ENCODE measurements around the gene TSC22D2. TPM values are rescaled to one million over a fixed set of nuclear protein-coding genes. Genes with fewer than 3 reads are reported as not detected.
"Not testable (repeated sequence)": the region's sequence is repeated elsewhere in the genome, so short reads cannot be mapped to it uniquely, and the experiment has no call there.

The TSC22D2 gene
- total RNA-seq, 2 experiments from 2014 or later: 47.3 to 49.3 TPM

GRCh38 chr3:150497956-150498355 lies 89.9 kb downstream of the TSC22D2 start:
- TF ChIP-seq CTCF (IDR thresholded peaks at IDR 0.05): no peak
- Mint-ChIP-seq H3K9me3 (no peaks in the 10 kb centered on the region), H3K36me3 (ENCODE audit: low read depth) (no peaks in the 10 kb centered on the region), H3K27ac (no peak overlapping the region), H3K4me1 (ENCODE audit: low read depth) (no peaks in the 10 kb centered on the region), H3K4me3 (no peak overlapping the region), H3K27me3 (no peaks in the 10 kb centered on the region)
- Histone ChIP-seq H3K36me3 (ENCODE audit: insufficient read depth, low read length) (no peaks in the 10 kb centered on the region), H3K4me3 (ENCODE audit: low read length) (no peak overlapping the region), H3K27ac (ENCODE audit: low read depth in 1 of 2, low read length in 2 of 2) (no peak overlapping the region), H3K27me3 (ENCODE audit: control insufficient read depth in 1 of 2, insufficient read depth in 2 of 2, low read length in 2 of 2) (no peaks in the 10 kb centered on the region), H3K4me1 (ENCODE audit: insufficient read depth, low read length) (no peaks in the 10 kb centered on the region), H3K9me3 (ENCODE audit: control insufficient read depth in 1 of 2, insufficient read depth in 1 of 2, low read length in 2 of 2) (peaks cover 0 to 12% of the 10 kb centered on the region in 2 experiments)
- CTCF ChIA-PET: interaction anchor here (0.6 kb wide), 1 partner anchor 204 kb away, joined by 3 read pairs; no protein-coding TSS in a partner anchor
- intact Hi-C loops (cut with DNase I, micrococcal nuclease): loop anchor here in 1 of 2 experiments (5.0 kb wide), 1 partner anchor 526 kb away; the partner anchor contains the start of gene PFN2
- ATAC-seq (ENCODE audit: poor library complexity): no peak
- no peak for DNase-seq
- POLR2A ChIA-PET: no interaction called here

GRCh38 chr3:150500960-150501359 lies 92.9 kb downstream of the TSC22D2 start:
- H3K4me1 Mint-ChIP-seq (ENCODE audit: low read depth); H3K4me1 ChIP-seq (ENCODE audit: insufficient read depth, low read length); DNase-seq; intact Hi-C loops (cut with DNase I, micrococcal nuclease); H3K36me3 Mint-ChIP-seq (ENCODE audit: low read depth); H3K4me3 Mint-ChIP-seq; CTCF ChIA-PET; H3K27me3 ChIP-seq (ENCODE audit: control insufficient read depth in 1 of 2, insufficient read depth in 2 of 2, low read length in 2 of 2); H3K4me3 ChIP-seq (ENCODE audit: low read length); H3K9me3 Mint-ChIP-seq; H3K27ac ChIP-seq (ENCODE audit: low read depth in 1 of 2, low read length in 2 of 2); H3K36me3 ChIP-seq (ENCODE audit: insufficient read depth, low read length); ATAC-seq (ENCODE audit: poor library complexity); H3K27ac Mint-ChIP-seq; POLR2A ChIA-PET: not testable (repeated sequence)
- peaks cover 0 to 12% of the 10 kb centered on the region in 2 experiments for H3K9me3 ChIP-seq (ENCODE audit: control insufficient read depth in 1 of 2, insufficient read depth in 1 of 2, low read length in 2 of 2)
- peaks cover 11% of the 10 kb centered on the region for H3K27me3 Mint-ChIP-seq

GRCh38 chr3:150503402-150504099 lies 95.5 kb downstream of the TSC22D2 start:
- TF ChIP-seq CTCF (IDR thresholded peaks at IDR 0.05): no peak
- DNase-seq (no peak), ATAC-seq (ENCODE audit: poor library complexity) (no peak)
- intact Hi-C loops (cut with DNase I, micrococcal nuclease): no loop called here
- peaks cover 0 to 12% of the 10 kb centered on the region in 2 experiments for H3K9me3 ChIP-seq (ENCODE audit: control insufficient read depth in 1 of 2, insufficient read depth in 1 of 2, low read length in 2 of 2)
- H3K36me3 ChIP-seq (ENCODE audit: insufficient read depth, low read length): no peaks in the 10 kb centered on the region
- peaks cover 0 to 8% of the 10 kb centered on the region in 2 experiments for H3K27me3 ChIP-seq (ENCODE audit: control insufficient read depth in 1 of 2, insufficient read depth in 2 of 2, low read length in 2 of 2)
- H3K4me3 ChIP-seq (ENCODE audit: low read length): no peak overlapping the region
- H3K27me3 Mint-ChIP-seq: peaks cover 15% of the 10 kb centered on the region
- no peaks in the 10 kb centered on the region for H3K4me1 Mint-ChIP-seq (ENCODE audit: low read depth)
- no peaks in the 10 kb centered on the region for H3K36me3 Mint-ChIP-seq (ENCODE audit: low read depth)
- H3K4me3 Mint-ChIP-seq: no peak overlapping the region
- H3K27ac Mint-ChIP-seq: no peak overlapping the region
- no peak overlapping the region for H3K27ac ChIP-seq (ENCODE audit: low read depth in 1 of 2, low read length in 2 of 2)
- POLR2A ChIA-PET: no interaction called here
- no peaks in the 10 kb centered on the region for H3K4me1 ChIP-seq (ENCODE audit: insufficient read depth, low read length)
- no peaks in the 10 kb centered on the region for H3K9me3 Mint-ChIP-seq
- CTCF ChIA-PET: no interaction called here

GRCh38 chr3:150504483-150504882 lies 96.4 kb downstream of the TSC22D2 start:
- Histone ChIP-seq H3K4me1 (ENCODE audit: insufficient read depth, low read length) (no peaks in the 10 kb centered on the region), H3K27ac (ENCODE audit: low read depth in 1 of 2, low read length in 2 of 2) (no peak overlapping the region), H3K27me3 (ENCODE audit: control insufficient read depth in 1 of 2, insufficient read depth in 2 of 2, low read length in 2 of 2) (peaks cover 0 to 8% of the 10 kb centered on the region in 2 experiments), H3K4me3 (ENCODE audit: low read length) (no peak overlapping the region), H3K36me3 (ENCODE audit: insufficient read depth, low read length) (no peaks in the 10 kb centered on the region), H3K9me3 (ENCODE audit: control insufficient read depth in 1 of 2, insufficient read depth in 1 of 2, low read length in 2 of 2) (peaks cover 0 to 12% of the 10 kb centered on the region in 2 experiments)
- DNase-seq (no peak), ATAC-seq (ENCODE audit: poor library complexity) (no peak)
- Mint-ChIP-seq H3K27me3 (peaks cover 15% of the 10 kb centered on the region), H3K27ac (no peak overlapping the region), H3K9me3 (no peaks in the 10 kb centered on the region), H3K4me3 (no peak overlapping the region), H3K4me1 (ENCODE audit: low read depth) (no peaks in the 10 kb centered on the region), H3K36me3 (ENCODE audit: low read depth) (no peaks in the 10 kb centered on the region)
- intact Hi-C loops (cut with DNase I, micrococcal nuclease): no loop called here
- CTCF ChIA-PET: no interaction called here
- POLR2A ChIA-PET: no interaction called here
- no peak for TF ChIP-seq CTCF (IDR thresholded peaks at IDR 0.05)

All from CD4-positive, alpha-beta T cell (primary cell).